Trophoblast cell (in vitro differentiated cells and primary cell): ENCODE results near the gene FCN1.

Experiments used
- DNase-seq, 2 donors: peaks; one replicate each; pipeline ENCODE4 v3.0.0-alpha.2; 2016
- H2AFZ ChIP-seq: 2 replicates; pipeline ENCODE4 v1.6.1; 2013; ENCODE audit warnings: low read length, moderate library complexity, mild to moderate bottlenecking; ENCODE audit not compliant: insufficient read depth, poor library complexity
- H2AK5ac ChIP-seq: 2 replicates; pipeline ENCODE4 v1.6.1; 2013; ENCODE audit warnings: mild to moderate bottlenecking, low read length
- H2BK120ac ChIP-seq: 2 replicates; pipeline ENCODE4 v1.6.1; 2013; ENCODE audit warnings: low read length, mild to moderate bottlenecking, moderate library complexity; ENCODE audit not compliant: insufficient read depth, poor library complexity
- H2BK12ac ChIP-seq: 2 replicates; pipeline ENCODE4 v1.6.1; 2013; ENCODE audit warnings: mild to moderate bottlenecking, low read length, moderate library complexity
- H2BK5ac ChIP-seq: 2 replicates; pipeline ENCODE4 v1.6.1; 2013; ENCODE audit warnings: low read length, low read depth, moderate library complexity, mild to moderate bottlenecking; ENCODE audit not compliant: poor library complexity
- H3K14ac ChIP-seq: 2 replicates; pipeline ENCODE4 v1.6.1; 2013; ENCODE audit warnings: mild to moderate bottlenecking, low read length
- H3K18ac ChIP-seq: 2 replicates; pipeline ENCODE4 v1.6.1; 2013; ENCODE audit warnings: mild to moderate bottlenecking, low read length
- H3K23ac ChIP-seq: 2 replicates; pipeline ENCODE4 v1.6.1; 2013; ENCODE audit warnings: low read length
- H3K27ac ChIP-seq: 2 replicates; pipeline ENCODE4 v1.5.1; 2013; ENCODE audit warnings: low read depth, mild to moderate bottlenecking, inconsistent platforms, low read length, moderate library complexity
- H3K27me3 ChIP-seq: 2 replicates; pipeline ENCODE4 v1.6.1; 2013; ENCODE audit warnings: inconsistent platforms, mild to moderate bottlenecking, low read length, moderate library complexity; ENCODE audit not compliant: insufficient read depth
- H3K36me3 ChIP-seq, 2 experiments: 1 replicate in 1 of 2; 2 replicates in 1 of 2; pipeline ENCODE4 v1.6.1; 2013; ENCODE audit warnings: low read length in 2 of 2, mild to moderate bottlenecking in 2 of 2, moderate library complexity in 1 of 2; ENCODE audit not compliant: insufficient read depth in 2 of 2, control insufficient read depth in 1 of 2
- H3K4ac ChIP-seq: 2 replicates; pipeline ENCODE4 v1.6.1; 2013; ENCODE audit warnings: low read depth, mild to moderate bottlenecking, low read length, moderate library complexity
- H3K4me1 ChIP-seq, 2 experiments: 1 replicate in 1 of 2; 2 replicates in 1 of 2; pipeline ENCODE4 v1.6.1; 2013; ENCODE audit warnings: low read length in 2 of 2, mild to moderate bottlenecking in 2 of 2, moderate library complexity in 1 of 2; ENCODE audit not compliant: insufficient read depth in 2 of 2, control insufficient read depth in 1 of 2
- H3K4me2 ChIP-seq: 2 replicates; pipeline ENCODE4 v1.6.1; 2013; ENCODE audit warnings: inconsistent platforms, mild to moderate bottlenecking, low read length, moderate library complexity
- H3K4me3 ChIP-seq: 2 replicates; pipeline ENCODE4 v1.5.1; 2013; ENCODE audit warnings: mild to moderate bottlenecking, low read depth, low read length, inconsistent platforms
- H3K79me1 ChIP-seq: one replicate; pipeline ENCODE4 v1.6.1; 2013; ENCODE audit warnings: low read length
- H3K79me2 ChIP-seq: 2 replicates; pipeline ENCODE4 v1.6.1; 2013; ENCODE audit warnings: low read length, mild to moderate bottlenecking; ENCODE audit not compliant: control insufficient read depth, insufficient read depth, poor library complexity
- H3K9ac ChIP-seq: 2 replicates; pipeline ENCODE4 v1.6.1; 2013; ENCODE audit warnings: mild to moderate bottlenecking, low read length
- H3K9me3 ChIP-seq: 2 replicates; pipeline ENCODE4 v1.6.1; 2013; ENCODE audit warnings: low read depth, mild to moderate bottlenecking, control low read depth, inconsistent platforms, low read length; ENCODE audit not compliant: insufficient read depth
- H4K12ac ChIP-seq: 2 replicates; pipeline ENCODE4 v1.6.1; 2013; ENCODE audit warnings: low read depth, mild to moderate bottlenecking, low read length, moderate library complexity
- H4K8ac ChIP-seq: 2 replicates; pipeline ENCODE4 v1.6.1; 2013; ENCODE audit warnings: low read depth, mild to moderate bottlenecking, low read length, moderate library complexity
- H4K91ac ChIP-seq: one replicate; pipeline ENCODE4 v1.6.1; 2013; ENCODE audit warnings: low read depth, mild to moderate bottlenecking, low read length, moderate library complexity
- WGBS: extraction: QIAGEN DNeasy Blood & Tissue Kit; methylation state at CpG from one replicate; pipeline ENCODE4 v1.1.7; 2013; ENCODE audit warnings: missing lambda C conversion rate; ENCODE audit not compliant: insufficient read length, insufficient coverage; ENCODE audit errors: extremely low coverage; 5-methylcytosine and 5-hydroxymethylcytosine counted together

FCN1 gene

GRCh38 chr9:134923466-134923865 is 5.8 kb upstream of the FCN1 start:
- DNase-seq = no peak
- H2AFZ ChIP-seq = no peak overlapping the region
- no peak overlapping the region for H4K12ac ChIP-seq
- no peak overlapping the region for H2BK120ac ChIP-seq
- H3K4me1 ChIP-seq = no peaks in the 10 kb centered on the region
- H3K79me2 ChIP-seq = no peaks in the 10 kb centered on the region
- no peak overlapping the region for H3K14ac ChIP-seq
- H4K8ac ChIP-seq = no peak overlapping the region
- H3K4me2 ChIP-seq = no peak overlapping the region
- H3K9me3 ChIP-seq = peaks cover 11% of the 10 kb centered on the region
- no peak overlapping the region for H2BK12ac ChIP-seq
- no peak overlapping the region for H3K4me3 ChIP-seq
- no peak overlapping the region for H3K23ac ChIP-seq
- no peaks in the 10 kb centered on the region for H3K27me3 ChIP-seq
- no peak overlapping the region for H2BK5ac ChIP-seq
- no peaks in the 10 kb centered on the region for H3K36me3 ChIP-seq
- no peak overlapping the region for H3K9ac ChIP-seq
- no peak overlapping the region for H3K18ac ChIP-seq
- no peak overlapping the region for H3K27ac ChIP-seq
- H2AK5ac ChIP-seq = no peak overlapping the region
- no peak overlapping the region for H3K4ac ChIP-seq
- H4K91ac ChIP-seq = no peak overlapping the region
- H3K79me1 ChIP-seq = no peaks in the 10 kb centered on the region
- WGBS = no CpG with 5 or more reads among the region's 7 CpGs

- Histone ChIP-seq H3K4me2 (no peak overlapping the region), H2BK12ac (no peak overlapping the region), H3K27ac (no peak overlapping the region), H4K8ac (no peak overlapping the region), H2BK120ac (no peak overlapping the region), H3K18ac (no peak overlapping the region), H3K4me3 (no peak overlapping the region), H4K91ac (no peak overlapping the region), H3K9ac (no peak overlapping the region), H3K4ac (no peak overlapping the region), H2BK5ac (no peak overlapping the region), H3K9me3 (peaks cover 13% of the 10 kb centered on the region), H4K12ac (no peak overlapping the region), H3K79me2 (no peaks in the 10 kb centered on the region), H2AFZ (no peak overlapping the region), H3K79me1 (no peaks in the 10 kb centered on the region), H3K27me3 (no peaks in the 10 kb centered on the region), H3K23ac (no peak overlapping the region), H3K4me1 (no peaks in the 10 kb centered on the region), H3K14ac (no peak overlapping the region), H3K36me3 (no peaks in the 10 kb centered on the region), H2AK5ac (no peak overlapping the region)
- DNase-seq = peak in 1 of 2 donors; percentile 11
- WGBS = no CpG with 5 or more reads among the region's 9 CpGs
These were observed 5.2 kb upstream of the FCN1 start for GRCh38 chr9:134922932-134923240.

GRCh38 chr9:134922066-134922931 is 4.6 kb upstream of the FCN1 start:
- no peaks in the 10 kb centered on the region for H3K36me3 ChIP-seq
- H3K9ac ChIP-seq = no peak overlapping the region
- peaks cover 16% of the 10 kb centered on the region for H3K9me3 ChIP-seq
- no peak overlapping the region for H3K18ac ChIP-seq
- H4K8ac ChIP-seq = no peak overlapping the region
- H4K91ac ChIP-seq = no peak overlapping the region
- no peak overlapping the region for H3K27ac ChIP-seq
- WGBS = no CpG with 5 or more reads among the region's 14 CpGs
- no peak overlapping the region for H3K4ac ChIP-seq
- no peak overlapping the region for H2BK120ac ChIP-seq
- H2BK12ac ChIP-seq = no peak overlapping the region
- H3K14ac ChIP-seq = no peak overlapping the region
- no peaks in the 10 kb centered on the region for H3K79me2 ChIP-seq
- no peak overlapping the region for H3K4me3 ChIP-seq
- no peak overlapping the region for H2BK5ac ChIP-seq
- H3K27me3 ChIP-seq = no peaks in the 10 kb centered on the region
- no peak overlapping the region for H3K4me2 ChIP-seq
- no peak overlapping the region for H3K23ac ChIP-seq
- peak in 1 of 2 donors; percentile 12 for DNase-seq
- H4K12ac ChIP-seq = no peak overlapping the region
- H3K4me1 ChIP-seq = no peaks in the 10 kb centered on the region
- no peak overlapping the region for H2AK5ac ChIP-seq
- no peak overlapping the region for H2AFZ ChIP-seq
- no peaks in the 10 kb centered on the region for H3K79me1 ChIP-seq

- no peak overlapping the region for H3K4me2 ChIP-seq
- no peaks in the 10 kb centered on the region for H3K79me2 ChIP-seq
- no peak overlapping the region for H4K12ac ChIP-seq
- no peak overlapping the region for H4K91ac ChIP-seq
- H2BK5ac ChIP-seq = no peak overlapping the region
- no peaks in the 10 kb centered on the region for H3K79me1 ChIP-seq
- H2AFZ ChIP-seq = no peak overlapping the region
- no peaks in the 10 kb centered on the region for H3K36me3 ChIP-seq
- H2BK120ac ChIP-seq = no peak overlapping the region
- H3K27me3 ChIP-seq = no peaks in the 10 kb centered on the region
- no peaks in the 10 kb centered on the region for H3K4me1 ChIP-seq
- H3K18ac ChIP-seq = no peak overlapping the region
- H2AK5ac ChIP-seq = no peak overlapping the region
- H3K4me3 ChIP-seq = no peak overlapping the region
- no peak overlapping the region for H2BK12ac ChIP-seq
- no peak overlapping the region for H3K23ac ChIP-seq
- no CpG with 5 or more reads among the region's 3 CpGs for WGBS
- H3K9me3 ChIP-seq = peaks cover 12% of the 10 kb centered on the region
- H3K14ac ChIP-seq = no peak overlapping the region
- no peak for DNase-seq
- H3K4ac ChIP-seq = no peak overlapping the region
- H3K9ac ChIP-seq = no peak overlapping the region
- no peak overlapping the region for H4K8ac ChIP-seq
- no peak overlapping the region for H3K27ac ChIP-seq
These were observed 1.6 kb upstream of the FCN1 start for GRCh38 chr9:134919303-134919702.
